SU-DHL-6 (cell line): ENCODE data around the gene NDUFC1.

Experiments
- H2AFZ ChIP-seq: fragments of 200-600 bp; sonication (generic); 2 replicates; pipeline ENCODE4 v1.6.1; 2014; ENCODE audit warnings: low read depth, mild to moderate bottlenecking, moderate library complexity, mixed read lengths, antibody characterized with exemption, low read length; ENCODE audit not compliant: severe bottlenecking
- H3F3A ChIP-seq: fragments of 200-600 bp; shearing (Covaris generic); 2 replicates; pipeline ENCODE4 v1.6.0; 2016; ENCODE audit warnings: antibody characterized with exemption, mild to moderate bottlenecking; ENCODE audit not compliant: insufficient read depth
- H3K27ac ChIP-seq: fragments of 200-600 bp; sonication (generic); 2 replicates; pipeline ENCODE4 v1.5.1; 2016; ENCODE audit warnings: low read depth, mild to moderate bottlenecking, low read length, moderate library complexity, mixed read lengths
- H3K27me3 ChIP-seq: fragments of 200-600 bp; sonication (generic), shearing (Covaris generic); 2 replicates; pipeline ENCODE4 v1.6.0; 2014; ENCODE audit warnings: mild to moderate bottlenecking, low read length
- H3K36me3 ChIP-seq: fragments of 200-600 bp; sonication (generic); 2 replicates; pipeline ENCODE4 v1.6.1; 2014; ENCODE audit warnings: mild to moderate bottlenecking, low read length, mixed read lengths
- H3K4me2 ChIP-seq: fragments of 300-600, 200-600 bp; shearing (Covaris generic), sonication (generic); 2 replicates; pipeline ENCODE4 v1.6.0; 2014; ENCODE audit warnings: low read length, low read depth, mild to moderate bottlenecking; ENCODE audit not compliant: poor library complexity, severe bottlenecking
- H3K4me3 ChIP-seq: fragments of 200-600 bp; sonication (generic); 2 replicates; pipeline ENCODE4 v1.5.1; 2014; ENCODE audit warnings: antibody characterized with exemption, low read length, mild to moderate bottlenecking, mixed read lengths; ENCODE audit not compliant: insufficient read depth, poor library complexity, severe bottlenecking
- H3K79me2 ChIP-seq: fragments of 200-600 bp; sonication (generic); 2 replicates; pipeline ENCODE4 v1.6.1; 2014; ENCODE audit warnings: mild to moderate bottlenecking, low read length, moderate library complexity; ENCODE audit not compliant: insufficient read depth
- H3K9ac ChIP-seq: fragments of 200-600 bp; sonication (generic); 2 replicates; pipeline ENCODE4 v1.7.0; 2014; ENCODE audit warnings: mild to moderate bottlenecking, low read length
- H3K9me2 ChIP-seq: fragments of 200-600 bp; sonication (generic); replicated peaks from 2 replicates; pipeline ENCODE4 v1.6.1; 2014; ENCODE audit warnings: low read length; ENCODE audit not compliant: insufficient read depth
- H3K9me3 ChIP-seq: fragments of 200-600 bp; sonication (generic); 2 replicates; pipeline ENCODE4 v1.6.1; 2014; ENCODE audit warnings: low read length, mixed read lengths; ENCODE audit not compliant: insufficient read depth
- H4K20me1 ChIP-seq: fragments of 200-600 bp; sonication (generic); 2 replicates; pipeline ENCODE4 v1.6.1; 2014; ENCODE audit warnings: low read depth, mild to moderate bottlenecking, antibody characterized with exemption, low read length, moderate library complexity, mixed read lengths
- EZH2phosphoT487 ChIP-seq: fragments of 200-600 bp; sonication (generic), shearing (Covaris generic); conservative IDR thresholded peaks from 2 replicates; pipeline ENCODE4 v1.6.1; 2018; ENCODE audit warnings: mild to moderate bottlenecking, antibody characterized with exemption, low read length, moderate library complexity, mixed read lengths
- TF ChIP-seq, protein P1 (sequence below): fragments of 200-600 bp; sonication (generic); IDR thresholded peaks from one replicate; pipeline ENCODE4 v1.5.1; 2017; ENCODE audit warnings: antibody characterized with exemption, mild to moderate bottlenecking, low read length, moderate library complexity; ENCODE audit not compliant: insufficient read depth, poor library complexity, severe bottlenecking

NDUFC1 gene

DNA sequence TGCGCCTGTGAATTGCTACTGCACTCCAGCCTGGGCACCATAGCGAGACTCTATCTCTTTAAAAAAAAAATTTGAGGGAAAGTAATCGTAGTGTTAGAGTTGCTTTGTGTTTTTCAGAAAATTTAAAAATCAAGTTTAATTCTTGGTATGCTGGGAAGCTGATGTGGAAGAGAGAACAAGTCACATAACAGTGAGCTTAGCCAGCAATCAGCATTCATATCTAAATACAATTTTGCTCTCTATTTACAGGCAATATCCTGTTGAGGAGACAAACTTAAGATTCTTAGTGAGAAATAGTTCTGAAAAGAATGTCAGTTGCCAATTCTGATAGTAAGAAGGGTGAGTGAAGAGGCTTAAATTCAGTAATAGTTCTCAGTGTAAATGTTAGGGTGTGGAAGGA lies 9.6 kb upstream of the NDUFC1 start:
- H3K9me3 ChIP-seq: no peaks in the 10 kb centered on the region
- H3K9me2 ChIP-seq: no peaks in the 10 kb centered on the region
- peak overlapping the region; percentile 74 for H3K27ac ChIP-seq
- H3F3A ChIP-seq: peaks cover 25% of the 10 kb centered on the region; the same call in 1 of the 2 replicates
- H3K79me2 ChIP-seq: peaks cover 97% of the 10 kb centered on the region
- H2AFZ ChIP-seq: no peak overlapping the region
- H3K4me2 ChIP-seq: peak overlapping the region; percentile 26
- TF ChIP-seq, protein P1, sequence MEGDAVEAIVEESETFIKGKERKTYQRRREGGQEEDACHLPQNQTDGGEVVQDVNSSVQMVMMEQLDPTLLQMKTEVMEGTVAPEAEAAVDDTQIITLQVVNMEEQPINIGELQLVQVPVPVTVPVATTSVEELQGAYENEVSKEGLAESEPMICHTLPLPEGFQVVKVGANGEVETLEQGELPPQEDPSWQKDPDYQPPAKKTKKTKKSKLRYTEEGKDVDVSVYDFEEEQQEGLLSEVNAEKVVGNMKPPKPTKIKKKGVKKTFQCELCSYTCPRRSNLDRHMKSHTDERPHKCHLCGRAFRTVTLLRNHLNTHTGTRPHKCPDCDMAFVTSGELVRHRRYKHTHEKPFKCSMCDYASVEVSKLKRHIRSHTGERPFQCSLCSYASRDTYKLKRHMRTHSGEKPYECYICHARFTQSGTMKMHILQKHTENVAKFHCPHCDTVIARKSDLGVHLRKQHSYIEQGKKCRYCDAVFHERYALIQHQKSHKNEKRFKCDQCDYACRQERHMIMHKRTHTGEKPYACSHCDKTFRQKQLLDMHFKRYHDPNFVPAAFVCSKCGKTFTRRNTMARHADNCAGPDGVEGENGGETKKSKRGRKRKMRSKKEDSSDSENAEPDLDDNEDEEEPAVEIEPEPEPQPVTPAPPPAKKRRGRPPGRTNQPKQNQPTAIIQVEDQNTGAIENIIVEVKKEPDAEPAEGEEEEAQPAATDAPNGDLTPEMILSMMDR: no peak
- no peak for TF ChIP-seq EZH2phosphoT487
- no peak overlapping the region for H3K9ac ChIP-seq
- no peaks in the 10 kb centered on the region; the same call in 1 of the 2 replicates for H4K20me1 ChIP-seq
- peaks cover 7% of the 10 kb centered on the region for H3K36me3 ChIP-seq
- H3K27me3 ChIP-seq: no peaks in the 10 kb centered on the region
- H3K4me3 ChIP-seq: no peak overlapping the region

DNA sequence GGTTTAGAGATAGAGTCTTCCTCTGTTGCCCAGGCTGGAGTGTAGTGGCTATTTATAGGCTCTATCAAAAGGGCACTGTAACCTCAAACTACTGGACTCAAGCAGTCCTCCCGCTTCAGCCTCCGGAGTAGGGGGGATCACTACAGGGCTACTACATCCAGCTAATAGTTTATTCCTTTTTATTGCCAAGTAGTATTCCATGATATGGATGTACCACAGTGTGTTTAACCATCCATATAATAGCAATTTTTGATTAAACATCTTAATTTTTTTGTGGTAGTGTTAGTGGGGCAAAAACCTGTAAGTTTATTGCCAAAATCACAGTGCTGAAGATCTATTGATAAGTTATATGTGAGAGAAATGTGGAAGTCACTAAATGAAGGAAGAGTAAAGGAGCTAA lies 2.6 kb upstream of the NDUFC1 start:
- Histone ChIP-seq H3K79me2 (peaks cover 85% of the 10 kb centered on the region), H3K4me2 (no peak overlapping the region), H3K4me3 (no peak overlapping the region), H3K27ac (no peak overlapping the region), H3F3A (peaks cover 5% of the 10 kb centered on the region; the same call in 1 of the 2 replicates), H3K9me3 (no peaks in the 10 kb centered on the region), H4K20me1 (no peaks in the 10 kb centered on the region; the same call in 1 of the 2 replicates), H3K36me3 (no peaks in the 10 kb centered on the region), H3K9ac (no peak overlapping the region), H3K27me3 (no peaks in the 10 kb centered on the region), H3K9me2 (no peaks in the 10 kb centered on the region), H2AFZ (no peak overlapping the region)
- TF ChIP-seq EZH2phosphoT487: no peak
- TF ChIP-seq, protein P1: no peak

DNA sequence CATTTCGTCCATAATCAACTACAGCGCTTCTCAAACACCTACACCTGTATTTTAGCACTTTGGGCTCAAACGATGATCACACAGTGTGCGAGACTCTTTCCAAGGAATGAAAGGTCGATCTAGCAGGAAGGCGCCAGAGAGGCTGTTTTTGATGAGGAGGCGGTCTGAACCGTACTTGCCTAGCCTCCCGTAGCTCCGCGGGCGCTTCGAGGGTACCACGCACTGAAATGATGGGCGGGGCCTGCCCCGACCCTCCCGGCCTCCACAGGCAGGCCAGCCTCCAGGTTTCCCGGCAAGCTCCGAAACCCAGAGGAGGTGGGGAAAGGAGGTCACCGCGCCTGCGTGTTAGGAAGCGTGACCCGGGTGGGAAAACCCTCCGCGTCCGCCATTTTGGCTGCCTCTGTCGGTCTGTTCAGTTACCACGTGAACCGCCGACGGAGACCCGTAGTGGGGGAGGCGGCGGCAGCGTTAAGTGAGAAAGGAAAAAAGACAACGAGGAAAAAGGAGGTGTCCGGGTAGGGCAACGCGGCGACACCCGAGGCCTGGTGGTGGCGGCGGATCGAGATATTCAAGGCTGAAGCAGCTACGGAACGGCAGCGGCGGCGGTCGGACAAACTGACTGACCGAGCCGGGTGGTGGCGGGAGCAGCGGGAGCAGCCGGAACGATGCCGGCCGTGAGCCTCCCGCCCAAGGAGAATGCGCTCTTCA lies 1.0 kb downstream of the NDUFC1 start, which contains the start of gene NAA15:
Gene NAA15, plus strand, starts transcription at position 393 of the 708 bp plus-strand sequence. Its CDS starts 273 bp downstream, at position 666.
- Histone ChIP-seq H3K9me3 (no peaks in the 10 kb centered on the region), H4K20me1 (no peaks in the 10 kb centered on the region; the same call in 1 of the 2 replicates), H3K9ac (peak within 1 kb of the TSS; percentile 85), H2AFZ (peak within 1 kb of the TSS; percentile 86), H3K4me2 (peak within 1 kb of the TSS; percentile 75), H3F3A (peaks cover 5% of the 10 kb centered on the region; the same call in 1 of the 2 replicates), H3K9me2 (no peaks in the 10 kb centered on the region), H3K79me2 (peaks cover 49% of the 10 kb centered on the region), H3K36me3 (no peaks in the 10 kb centered on the region), H3K4me3 (peak within 1 kb of the TSS; percentile 65), H3K27me3 (no peaks in the 10 kb centered on the region), H3K27ac (peak within 1 kb of the TSS; percentile 81)
- TF ChIP-seq EZH2phosphoT487: no peak
- TF ChIP-seq, protein P1: no peak
